ENCODE data around the gene SLC35E1. TPM values are rescaled to one million over a fixed set of nuclear protein-coding genes. Genes with fewer than 3 reads are reported as not detected.

Gene SLC35E1
- total and polyA plus RNA-seq, 2 experiments from 2014 or later = 17.0 to 30.3 TPM

GRCh38 chr19:16532440-16533234 lies 39.6 kb downstream of the SLC35E1 start:
- H3F3A ChIP-seq (replicated peaks; ENCODE audit: low read depth) = no peaks in the 10 kb centered on the region
- peaks cover 31% of the 10 kb centered on the region for H3K36me3 ChIP-seq (ENCODE audit: insufficient read depth)
- peaks cover 19% of the 10 kb centered on the region for H3K79me2 ChIP-seq (replicated peaks; ENCODE audit: insufficient read depth)
- H3K27me3 ChIP-seq (ENCODE audit: insufficient read depth) = no peaks in the 10 kb centered on the region
- Mint-ChIP-seq H3K27me3 (ENCODE audit: insufficient read depth, low read depth, poor library complexity) (peaks cover 16% of the 10 kb centered on the region), H3K4me3 (no peak overlapping the region), H3K4me1 (no peaks in the 10 kb centered on the region), H3K27ac (no peak overlapping the region), H3K9me3 (no peaks in the 10 kb centered on the region), H3K36me3 (ENCODE audit: low read depth) (peaks cover 77% of the 10 kb centered on the region)
- H4K20me1 ChIP-seq (replicated peaks; ENCODE audit: insufficient read depth) = peaks cover 27% of the 10 kb centered on the region
- TF ChIP-seq STAT1 (IDR thresholded peaks at IDR 0.05; ENCODE audit: unreplicated experiment) = no peak
- no peak for TF ChIP-seq ZNF114 (CRISPR knock-in tag; IDR thresholded peaks at IDR 0.05)
- TF ChIP-seq NANOG (IDR thresholded peaks at IDR 0.05; ENCODE audit: borderline replicate concordance) = no peak
- no peak for TF ChIP-seq ZNF462 (CRISPR knock-in tag; IDR thresholded peaks at IDR 0.05)
- no peak for TF ChIP-seq ZNF331 (CRISPR knock-in tag; IDR thresholded peaks at IDR 0.05; ENCODE audit: low read depth)
- TF ChIP-seq JUNB (IDR thresholded peaks at IDR 0.05; ENCODE audit: unreplicated experiment) = no peak
- TF ChIP-seq CTCF (conservative IDR thresholded peaks at IDR 0.05; ENCODE audit: low read depth in 2 of 2) = no peak
- TF ChIP-seq POLR2AphosphoS5 (IDR thresholded peaks at IDR 0.05; ENCODE audit: low read depth) = no peak
- TF ChIP-seq CREB1 (CRISPR knock-in tag; IDR thresholded peaks at IDR 0.05; ENCODE audit: low read depth) = no peak
- TF ChIP-seq EZH2 (IDR thresholded peaks at IDR 0.05; ENCODE audit: low read depth, unreplicated experiment) = no peak
- TF ChIP-seq ETS1 (IDR thresholded peaks at IDR 0.05) = no peak
- TF ChIP-seq EZH2phosphoT487 (IDR thresholded peaks at IDR 0.05; ENCODE audit: unreplicated experiment) = no peak
- no peak for TF ChIP-seq REST (IDR thresholded peaks at IDR 0.05; ENCODE audit: unreplicated experiment)
- H3K4me2 ChIP-seq = no peak overlapping the region
- ATAC-seq = no peak
- no peak overlapping the region for H3K4me3 ChIP-seq
- H3K9me2 ChIP-seq (ENCODE audit: insufficient read depth) = no peaks in the 10 kb centered on the region
- H2AFZ ChIP-seq = no peak overlapping the region
- no peak overlapping the region for H3K27ac ChIP-seq (ENCODE audit: low read depth)
- DNase-seq (ENCODE audit: low spot score) = no peak
- no peaks in the 10 kb centered on the region for H3K4me1 ChIP-seq (ENCODE audit: insufficient read depth)
